H1 (cell line): ENCODE results near the gene DHDDS. TPM values are rescaled to one million over a fixed set of nuclear protein-coding genes. Genes with fewer than 3 reads are reported as not detected.

Experiments
- CBX8 ChIP-seq: fragments of 300-800, 300-1000 bp; sonication (generic); IDR thresholded peaks from 2 replicates; pipeline ENCODE4 v1.7.1; 2016; ENCODE audit warnings: low read depth, low read length, borderline replicate concordance
- EP300 ChIP-seq, 2 experiments: IDR thresholded peaks; 1 replicate in 1 of 2; 2 replicates in 1 of 2; pipeline ENCODE4 v1.6.1; 2011 to 2012; ENCODE audit warnings: low read depth in 2 of 2, low read length in 2 of 2, mild to moderate bottlenecking in 2 of 2, borderline replicate concordance in 1 of 2, inconsistent platforms in 1 of 2, moderate library complexity in 1 of 2
- FOSL1 ChIP-seq: IDR thresholded peaks from 2 replicates; pipeline ENCODE4 v1.6.1; 2011; ENCODE audit warnings: mild to moderate bottlenecking, low read depth, low read length, moderate library complexity; ENCODE audit not compliant: insufficient read depth
- KDM4A ChIP-seq: IDR thresholded peaks from one replicate; pipeline ENCODE4 v1.7.1; 2012; ENCODE audit warnings: low read depth, mild to moderate bottlenecking, moderate library complexity, low read length, inconsistent platforms; ENCODE audit not compliant: severe bottlenecking
- KDM5A ChIP-seq: fragments of 200-600 bp; IDR thresholded peaks from 2 replicates; pipeline ENCODE4 v1.7.1; 2012; ENCODE audit warnings: mild to moderate bottlenecking, low read length, inconsistent platforms, mixed read lengths
- POLR2A ChIP-seq, 2 experiments: IDR thresholded peaks; 1 replicate in 1 of 2; 2 replicates in 1 of 2; pipeline ENCODE4 v1.6.1; 2011; ENCODE audit warnings: low read depth in 2 of 2, low read length in 2 of 2, mild to moderate bottlenecking in 2 of 2; ENCODE audit errors: control extremely low read depth in 1 of 2
- TBP ChIP-seq: IDR thresholded peaks from 2 replicates; pipeline ENCODE4 v1.6.1; 2011; ENCODE audit warnings: low read depth, low read length, improper control_type of control experiment
- polyA plus RNA-seq, 7 experiments: library from polyadenylated mRNA; depleted of rRNA in 3 of 7; stranded (reverse) in 5 of 7; unstranded in 2 of 7; fragments of >200 nt in 5 of 7; fragments of 200-250 nt in 2 of 7; gene quantifications; 1 replicate in 5 of 7; 2 replicates in 1 of 7; 4 replicates in 1 of 7; pipeline versions ENCODE4 v1.2.1 to v1.2.3, GENCODE V29; 2011 to 2013; ENCODE audit warnings: missing spikeins in 2 of 7, mixed read lengths in 2 of 7
- total RNA-seq: library from RNA; stranded (reverse); fragmentation: NEBNext Ultra II Directional; extraction: Animal tissue kit (Norgen Biotek cat#: 25700); gene quantifications from 2 replicates; pipeline ENCODE4 v1.2.1, GENCODE V29; 2021

DHDDS gene
- total and polyA plus RNA-seq, 2 of the 8 experiments (the other 6 are each of a cell fraction or from before 2014, with no cell fraction given): 28.3 to 44.6 TPM

- peak in 1 of 2 experiments; percentile 83; a peak in 1 of 3 replicates for TF ChIP-seq EP300 (IDR thresholded peaks at IDR 0.05; ENCODE audit: borderline replicate concordance in 1 of 2, low read depth in 2 of 2, low read length in 2 of 2)
- TF ChIP-seq CBX8: no peak
- TF ChIP-seq POLR2A (IDR thresholded peaks at IDR 0.05; ENCODE audit: control extremely low read depth in 1 of 2, low read depth in 2 of 2, low read length in 2 of 2): peak; percentile 69 to 79
- peak; percentile 81 for TF ChIP-seq TBP
- TF ChIP-seq KDM4A: no peak
- no peak for TF ChIP-seq FOSL1
- no peak for TF ChIP-seq KDM5A
Measured at GRCh38 chr1:26412180-26412840, 19.8 kb upstream of the DHDDS start (continued).
